AG04450 (cell line): ENCODE measurements around the gene SLC19A1. TPM values are rescaled to one million over a fixed set of nuclear protein-coding genes. Genes with fewer than 3 reads are reported as not detected.

ENCODE experiments used
- CTCF ChIA-PET: fragments of 300-600, 350-600 bp; formaldehyde crosslinking; extraction: SDS; loops from one replicate; lab custom pipeline; 2022; ENCODE audit warnings: antibody characterized with exemption, inconsistent platforms; lab: Charles Lee
- POLR2A ChIA-PET: fragments of 350-600 bp; formaldehyde crosslinking; extraction: SDS; loops from one replicate; lab custom pipeline; 2021; ENCODE audit warnings: antibody characterized with exemption, inconsistent platforms; lab: Yijun Ruan, JAX
- DNase-seq: peaks from one replicate; pipeline ENCODE4 v3.0.0-alpha.2; 2011; ENCODE audit warnings: low read depth, low spot score
- H3K27ac ChIP-seq: one replicate; pipeline ENCODE4 v1.5.1; 2012; ENCODE audit warnings: low read depth, low read length, control low read depth
- H3K27me3 ChIP-seq: one replicate; pipeline ENCODE4 v1.6.0; 2012; ENCODE audit warnings: low read length; ENCODE audit not compliant: control insufficient read depth, insufficient read depth
- H3K4me3 ChIP-seq: 2 replicates; pipeline ENCODE4 v1.5.1; 2011; ENCODE audit warnings: mild to moderate bottlenecking, low read depth, low read length, control low read depth
- H3K9me3 ChIP-seq: 2 replicates; pipeline ENCODE4 v1.5.1; 2012; ENCODE audit warnings: low read length; ENCODE audit not compliant: control insufficient read depth, insufficient read depth
- polyA plus RNA-seq: library from polyadenylated mRNA; depleted of rRNA; stranded (reverse); fragments of >200 nt; gene quantifications from 2 replicates; pipeline ENCODE4 v1.2.3, GENCODE V29; 2011
- TF ChIP-seq, protein P1 (sequence below): IDR thresholded peaks from 2 replicates; pipeline ENCODE4 v1.5.1; 2011; ENCODE audit warnings: low read depth, low read length, control low read depth, inconsistent platforms

Gene SLC19A1
- polyA plus RNA-seq, 1 experiment, result 4.4 TPM

DNA sequence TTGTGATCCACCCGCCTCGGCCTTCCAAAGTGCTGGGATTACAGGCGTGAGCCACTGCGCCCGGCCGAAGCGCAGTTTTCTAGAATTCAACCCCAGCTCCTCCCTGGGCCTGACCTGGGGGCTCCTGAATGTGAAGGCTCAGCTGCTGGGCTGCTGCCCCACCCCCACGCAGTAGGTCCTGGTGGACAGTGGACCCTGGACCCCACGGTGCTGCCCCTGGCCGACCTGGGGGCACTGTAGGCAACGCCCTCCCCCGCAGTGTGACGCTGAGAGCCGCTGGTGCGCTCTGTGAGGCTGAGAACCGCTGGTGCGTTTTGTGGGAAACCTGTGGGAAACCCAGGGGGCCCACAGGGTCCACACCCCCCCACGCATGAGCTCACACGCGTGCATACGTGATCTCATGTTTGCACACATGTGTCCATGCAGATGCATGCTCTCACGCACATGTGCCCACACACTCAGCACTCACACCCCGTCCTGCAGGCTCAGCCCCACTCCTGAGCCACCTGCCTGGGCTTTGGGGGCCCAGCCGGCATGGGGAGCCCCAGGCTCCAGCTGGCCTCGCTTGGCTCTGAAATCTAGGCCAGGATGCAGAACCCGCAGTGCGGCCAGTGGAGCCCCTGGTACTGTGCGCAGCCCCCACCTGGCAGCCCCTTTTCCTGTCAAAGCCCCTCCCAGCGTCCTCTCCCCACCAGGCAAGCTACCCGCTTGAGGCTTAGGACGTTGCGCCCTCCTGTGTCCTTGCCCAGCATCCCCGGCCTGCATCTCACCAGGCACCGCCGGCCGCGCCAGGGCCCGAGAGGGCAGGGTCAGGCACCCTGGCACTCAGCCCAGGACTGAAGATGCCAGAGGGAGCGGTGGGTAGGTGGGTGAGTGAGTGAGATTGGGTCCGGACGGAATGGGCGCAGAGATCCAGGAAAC, 69.5 kb downstream of the SLC19A1 start:
- H3K9me3 ChIP-seq, result peaks cover 4% of the 10 kb centered on the region; the same call in 1 of the 2 replicates
- TF ChIP-seq, protein P1, sequence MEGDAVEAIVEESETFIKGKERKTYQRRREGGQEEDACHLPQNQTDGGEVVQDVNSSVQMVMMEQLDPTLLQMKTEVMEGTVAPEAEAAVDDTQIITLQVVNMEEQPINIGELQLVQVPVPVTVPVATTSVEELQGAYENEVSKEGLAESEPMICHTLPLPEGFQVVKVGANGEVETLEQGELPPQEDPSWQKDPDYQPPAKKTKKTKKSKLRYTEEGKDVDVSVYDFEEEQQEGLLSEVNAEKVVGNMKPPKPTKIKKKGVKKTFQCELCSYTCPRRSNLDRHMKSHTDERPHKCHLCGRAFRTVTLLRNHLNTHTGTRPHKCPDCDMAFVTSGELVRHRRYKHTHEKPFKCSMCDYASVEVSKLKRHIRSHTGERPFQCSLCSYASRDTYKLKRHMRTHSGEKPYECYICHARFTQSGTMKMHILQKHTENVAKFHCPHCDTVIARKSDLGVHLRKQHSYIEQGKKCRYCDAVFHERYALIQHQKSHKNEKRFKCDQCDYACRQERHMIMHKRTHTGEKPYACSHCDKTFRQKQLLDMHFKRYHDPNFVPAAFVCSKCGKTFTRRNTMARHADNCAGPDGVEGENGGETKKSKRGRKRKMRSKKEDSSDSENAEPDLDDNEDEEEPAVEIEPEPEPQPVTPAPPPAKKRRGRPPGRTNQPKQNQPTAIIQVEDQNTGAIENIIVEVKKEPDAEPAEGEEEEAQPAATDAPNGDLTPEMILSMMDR, result no peak
- POLR2A ChIA-PET, result interaction anchor here (1.2 kb wide), 1 partner anchor 17 kb away, joined by 4 read pairs; no protein-coding TSS in a partner anchor
- DNase-seq, result no peak
- no peak overlapping the region for H3K27ac ChIP-seq
- CTCF ChIA-PET, result interaction anchor here (0.7 to 0.9 kb wide), 2 partner anchors 181 to 182 kb away, joined by 3 to 4 read pairs; no protein-coding TSS in a partner anchor
- no peak overlapping the region for H3K4me3 ChIP-seq
- no peaks in the 10 kb centered on the region for H3K27me3 ChIP-seq

DNA sequence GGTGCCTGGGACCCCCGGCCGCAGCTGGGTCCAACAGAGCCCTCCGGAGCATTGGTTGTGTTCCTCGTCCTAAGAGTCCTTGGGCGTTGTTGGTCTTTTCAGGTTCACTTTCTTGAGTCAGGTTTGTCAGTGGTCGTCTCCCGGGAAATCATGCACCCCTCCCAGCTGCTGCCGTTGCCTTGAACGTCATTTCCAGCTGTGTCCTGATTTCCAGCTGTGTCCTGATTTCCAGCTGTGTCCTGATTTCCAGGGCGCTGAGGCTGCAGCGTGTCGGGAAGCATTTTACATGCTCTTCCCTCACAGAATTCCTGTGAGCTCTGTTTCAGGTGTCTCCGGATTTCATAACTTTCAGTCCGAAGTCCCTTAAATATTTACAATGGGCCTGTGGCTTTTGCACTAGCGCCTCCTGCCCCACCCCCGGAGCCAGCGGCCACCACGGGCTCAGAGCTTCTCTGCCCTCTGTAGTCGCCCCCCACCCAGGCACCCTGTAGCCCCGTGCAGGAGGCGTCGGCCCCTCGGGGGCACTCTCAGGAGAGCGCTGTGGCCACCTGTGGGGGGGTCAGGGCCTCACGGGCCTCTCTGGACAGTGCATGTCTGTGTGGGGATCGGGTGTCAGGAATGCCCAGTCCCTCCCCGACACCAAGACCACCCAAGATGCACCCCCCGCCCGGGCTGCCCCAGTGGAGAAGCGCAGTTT, 70.6 kb downstream of the SLC19A1 start:
- ChIA-PET POLR2A (interaction anchor here (1.2 to 2.6 kb wide), 2 partner anchors 12 to 16 kb away, joined by 4 to 13 read pairs; no protein-coding TSS in a partner anchor), CTCF (interaction anchor here (0.7 to 1.2 kb wide), 3 partner anchors 180 to 335 kb away, joined by 3 to 4 read pairs (median 3); no protein-coding TSS in a partner anchor)
- H3K27me3 ChIP-seq, result no peaks in the 10 kb centered on the region
- peak overlapping the region; percentile 91 for H3K27ac ChIP-seq
- peaks cover 4% of the 10 kb centered on the region; the same call in 1 of the 2 replicates for H3K9me3 ChIP-seq
- peak; percentile 42 for DNase-seq
- peak overlapping the region; percentile 25 for H3K4me3 ChIP-seq
- TF ChIP-seq, protein P1, result no peak

DNA sequence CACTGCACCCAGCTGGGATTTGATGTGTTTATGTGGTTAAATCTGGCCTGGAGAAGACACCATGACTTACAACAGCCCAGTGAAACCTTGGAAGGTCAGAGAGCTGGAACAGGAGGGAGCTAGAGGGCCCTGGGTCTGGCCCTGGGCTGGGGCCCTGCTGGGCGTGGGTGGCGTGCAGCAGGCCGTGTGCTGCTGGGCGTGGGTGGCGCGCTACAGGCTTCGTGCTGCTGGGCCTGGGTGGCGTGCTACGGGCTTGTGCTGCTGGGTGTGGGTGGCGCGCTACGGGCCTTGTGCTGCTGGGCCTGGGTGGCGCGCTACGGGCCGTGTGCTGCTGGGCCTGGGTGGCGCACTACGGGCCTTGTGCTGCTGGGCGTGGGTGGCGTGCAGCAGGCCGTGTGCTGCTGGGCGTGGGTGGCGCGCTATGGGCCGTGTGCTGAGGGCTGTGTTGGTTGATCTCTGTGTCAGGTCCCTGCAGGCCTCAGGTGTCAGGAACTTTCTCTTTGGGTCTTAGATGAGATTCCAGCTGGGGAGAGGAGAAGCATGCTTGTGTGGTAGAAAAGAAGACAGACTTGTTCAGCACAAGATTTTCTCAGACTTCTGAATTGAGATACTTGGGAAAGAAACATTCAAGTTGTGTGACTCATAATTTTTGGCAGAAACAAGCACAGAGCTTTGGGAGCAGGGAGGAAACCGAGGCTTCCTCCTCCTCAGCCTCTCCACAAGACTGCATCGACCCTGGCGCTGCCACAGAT, 71.3 kb downstream of the SLC19A1 start:
- ChIA-PET CTCF (interaction anchor here (1.0 to 1.2 kb wide), 2 partner anchors 331 to 334 kb away, joined by 3 read pairs; no protein-coding TSS in a partner anchor), POLR2A (interaction anchor here (2.6 kb wide), 1 partner anchor 11 kb away, joined by 13 read pairs; no protein-coding TSS in a partner anchor)
- H3K4me3 ChIP-seq, result peak overlapping the region; percentile 25; the same call in 1 of the 2 replicates
- H3K27ac ChIP-seq, result peak overlapping the region; percentile 91
- TF ChIP-seq, protein P1, result no peak
- no peaks in the 10 kb centered on the region for H3K27me3 ChIP-seq
- peaks cover 4% of the 10 kb centered on the region; the same call in 1 of the 2 replicates for H3K9me3 ChIP-seq
- DNase-seq, result peak; percentile 74

DNA sequence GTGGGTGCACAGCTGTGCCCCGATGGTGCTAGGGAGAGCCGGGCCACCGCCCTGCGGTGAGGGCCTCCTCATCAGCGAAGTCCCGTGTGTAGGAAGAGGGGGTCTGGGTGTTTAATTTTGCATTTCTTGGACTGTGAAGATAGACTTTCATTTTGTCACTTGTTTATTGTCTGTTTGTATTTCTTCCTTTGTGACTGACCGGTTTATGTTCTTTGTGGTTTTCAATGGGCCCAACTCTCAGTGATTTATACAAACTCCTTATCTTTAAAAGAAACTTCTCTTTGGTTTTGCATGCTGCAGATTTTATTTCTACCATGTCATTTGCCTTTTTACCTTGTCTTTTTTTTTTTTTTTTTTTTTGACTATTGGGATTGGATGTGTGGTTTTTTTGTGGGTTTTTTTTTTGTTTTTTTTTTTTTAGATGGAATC, 72.1 kb downstream of the SLC19A1 start:
- Histone ChIP-seq H3K9me3 (peaks cover 4% of the 10 kb centered on the region; the same call in 1 of the 2 replicates), H3K27me3 (no peaks in the 10 kb centered on the region), H3K27ac (peak overlapping the region; percentile 41), H3K4me3 (no peak overlapping the region)
- TF ChIP-seq, protein P1, result no peak
- DNase-seq, result no peak
- ChIA-PET POLR2A (interaction anchor here (2.6 kb wide), 1 partner anchor 10 kb away, joined by 13 read pairs; no protein-coding TSS in a partner anchor), CTCF (interaction anchor here (0.8 kb wide), 1 partner anchor 177 kb away, joined by 3 read pairs; no protein-coding TSS in a partner anchor)
